OCI-LY7 (cell line): ENCODE measurements around the gene SCN4B. TPM values are rescaled to one million over a fixed set of nuclear protein-coding genes. Genes with fewer than 3 reads are reported as not detected.

Experiments
- BruUV-seq: library from RNA; stranded (reverse); fragments of 400-500 nt; replicated peaks from 2 replicates; lab custom pipeline; 2021; lab: Mats Ljungman, UMichigan
- CTCF ChIA-PET: fragments of 300-600 bp; sonication (Branson Sonifier 250); formaldehyde crosslinking; loops from one replicate; lab custom pipeline; 2022; ENCODE audit warnings: antibody characterized with exemption; ENCODE audit not compliant: unreplicated experiment; lab: Charles Lee
- POLR2A ChIA-PET: fragments of 300-600 bp; sonication (Branson Sonifier 250); formaldehyde crosslinking; loops from one replicate; lab custom pipeline; 2022; ENCODE audit warnings: antibody characterized with exemption; lab: Charles Lee
- DNase-seq: peaks from one replicate; pipeline ENCODE4 v3.0.0-alpha.2; 2015; ENCODE audit warnings: low spot score
- H2AFZ ChIP-seq: fragments of 200-600 bp; sonication (generic), shearing (Covaris generic); 2 replicates; pipeline ENCODE4 v1.6.1; 2014; ENCODE audit warnings: mild to moderate bottlenecking, antibody characterized with exemption, low read length, moderate library complexity
- H3K27ac ChIP-seq: fragments of 200-600 bp; sonication (generic); 2 replicates; pipeline ENCODE4 v1.5.1; 2014; ENCODE audit warnings: mixed run types, low read depth, mild to moderate bottlenecking, moderate library complexity, low read length, inconsistent platforms; ENCODE audit not compliant: poor library complexity, severe bottlenecking
- H3K36me3 ChIP-seq: fragments of 200-600 bp; sonication (generic); 2 replicates; pipeline ENCODE4 v1.6.1; 2014; ENCODE audit warnings: mild to moderate bottlenecking, antibody characterized with exemption, low read length, moderate library complexity, mixed read lengths; ENCODE audit not compliant: insufficient read depth
- H3K4me1 ChIP-seq: fragments of 200-600 bp; sonication (generic); 2 replicates; pipeline ENCODE4 v1.5.1; 2014; ENCODE audit warnings: mild to moderate bottlenecking, low read length; ENCODE audit not compliant: insufficient read depth, poor library complexity, severe bottlenecking
- H3K4me2 ChIP-seq: fragments of 200-600 bp; sonication (generic); 2 replicates; pipeline ENCODE4 v1.6.1; 2014; ENCODE audit warnings: mild to moderate bottlenecking, low read length
- H3K4me3 ChIP-seq: fragments of 200-600 bp; sonication (generic); 2 replicates; pipeline ENCODE4 v1.5.1; 2014; ENCODE audit warnings: mild to moderate bottlenecking, low read depth, low read length; ENCODE audit not compliant: poor library complexity, severe bottlenecking
- H3K79me2 ChIP-seq: fragments of 200-600 bp; sonication (generic); 2 replicates; pipeline ENCODE4 v1.6.1; 2016; ENCODE audit warnings: low read depth, mild to moderate bottlenecking, low read length, moderate library complexity, mixed read lengths; ENCODE audit not compliant: insufficient read depth
- H3K9me2 ChIP-seq: fragments of 200-600 bp; sonication (generic); 2 replicates; pipeline ENCODE4 v1.6.1; 2016; ENCODE audit warnings: mild to moderate bottlenecking, low read length, mixed read lengths; ENCODE audit not compliant: insufficient read depth
- H3K9me3 ChIP-seq: fragments of 200-600 bp; sonication (generic); 2 replicates; pipeline ENCODE4 v1.6.1; 2014; ENCODE audit warnings: mild to moderate bottlenecking, mixed run types, low read length, mixed read lengths
- H4K20me1 ChIP-seq: fragments of 200-600 bp; sonication (generic); 2 replicates; pipeline ENCODE4 v1.6.1; 2014; ENCODE audit warnings: mild to moderate bottlenecking, antibody characterized with exemption, low read length, moderate library complexity, mixed read lengths; ENCODE audit not compliant: insufficient read depth
- EZH2phosphoT487 ChIP-seq: fragments of 200-600 bp; sonication (generic); IDR thresholded peaks from 2 replicates; pipeline ENCODE4 v1.6.1; 2018; ENCODE audit warnings: low read depth, borderline replicate concordance, mild to moderate bottlenecking, mixed run types, antibody characterized with exemption, low read length, moderate library complexity, mixed read lengths
- intact Hi-C: fragments of 100-400 bp; cut with micrococcal nuclease; formaldehyde crosslinking; loops from one replicate; pipeline ENCODE4 v1.10.0; 2022; ENCODE audit not compliant: unreplicated experiment
- total RNA-seq, 2 experiments: library from RNA; depleted of rRNA in 1 of 2; stranded (reverse); fragments of >200 nt in 1 of 2; shearing (Covaris generic) in 1 of 2; gene quantifications; 2 replicates each; pipeline ENCODE4 v1.2.3, GENCODE V29; 2014 to 2022
- TF ChIP-seq, protein P1 (sequence below): fragments of 200-600 bp; sonication (generic); conservative IDR thresholded peaks from 2 replicates; pipeline ENCODE4 v1.5.1; 2014; ENCODE audit warnings: mild to moderate bottlenecking, antibody characterized with exemption, low read length, moderate library complexity, mixed read lengths

The SCN4B gene
- total RNA-seq, 2 experiments from 2014 or later: not detected

DNA sequence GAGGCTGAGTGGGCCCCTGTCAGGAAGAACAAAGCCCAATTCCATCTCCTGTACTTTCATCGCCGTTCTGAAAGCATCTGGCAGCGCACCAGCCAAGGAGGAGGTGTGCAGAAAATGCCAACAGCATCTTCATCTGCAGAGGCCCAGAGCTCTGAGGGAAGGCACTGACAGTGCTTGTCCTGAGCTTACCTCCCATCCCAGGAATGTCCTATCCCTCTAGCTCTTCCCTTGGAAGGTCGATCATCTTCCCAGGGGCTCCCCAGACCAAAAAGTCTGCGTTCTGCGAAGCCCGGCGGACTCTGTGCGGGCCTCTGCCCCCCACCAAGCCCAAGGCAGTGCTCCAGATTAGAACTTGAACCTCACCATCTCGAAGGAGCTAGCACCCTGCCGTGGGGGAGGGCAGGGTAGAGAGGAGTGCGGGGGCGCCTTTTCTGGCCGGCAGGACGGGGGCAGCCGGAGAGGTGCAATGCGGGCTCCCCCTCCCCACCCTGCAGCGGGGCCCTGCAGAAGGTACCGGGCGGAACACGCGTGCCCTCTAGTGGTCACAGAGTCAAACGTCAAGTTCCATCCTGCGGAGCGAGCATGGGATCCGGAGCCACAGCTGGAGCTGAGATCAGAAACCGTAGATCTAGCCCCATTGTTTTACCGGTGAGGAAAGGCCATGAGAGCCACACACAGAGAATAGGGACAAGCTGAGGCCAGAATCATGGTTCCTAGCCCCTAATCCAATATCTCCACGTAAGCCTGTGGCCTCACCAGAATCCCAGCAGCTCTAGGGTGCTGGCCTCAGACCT is 18.8 kb upstream of the SCN4B start:
- TF ChIP-seq, protein P1, sequence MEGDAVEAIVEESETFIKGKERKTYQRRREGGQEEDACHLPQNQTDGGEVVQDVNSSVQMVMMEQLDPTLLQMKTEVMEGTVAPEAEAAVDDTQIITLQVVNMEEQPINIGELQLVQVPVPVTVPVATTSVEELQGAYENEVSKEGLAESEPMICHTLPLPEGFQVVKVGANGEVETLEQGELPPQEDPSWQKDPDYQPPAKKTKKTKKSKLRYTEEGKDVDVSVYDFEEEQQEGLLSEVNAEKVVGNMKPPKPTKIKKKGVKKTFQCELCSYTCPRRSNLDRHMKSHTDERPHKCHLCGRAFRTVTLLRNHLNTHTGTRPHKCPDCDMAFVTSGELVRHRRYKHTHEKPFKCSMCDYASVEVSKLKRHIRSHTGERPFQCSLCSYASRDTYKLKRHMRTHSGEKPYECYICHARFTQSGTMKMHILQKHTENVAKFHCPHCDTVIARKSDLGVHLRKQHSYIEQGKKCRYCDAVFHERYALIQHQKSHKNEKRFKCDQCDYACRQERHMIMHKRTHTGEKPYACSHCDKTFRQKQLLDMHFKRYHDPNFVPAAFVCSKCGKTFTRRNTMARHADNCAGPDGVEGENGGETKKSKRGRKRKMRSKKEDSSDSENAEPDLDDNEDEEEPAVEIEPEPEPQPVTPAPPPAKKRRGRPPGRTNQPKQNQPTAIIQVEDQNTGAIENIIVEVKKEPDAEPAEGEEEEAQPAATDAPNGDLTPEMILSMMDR: peak; percentile 89
- no peak for TF ChIP-seq EZH2phosphoT487
- Histone ChIP-seq H3K36me3 (no peaks in the 10 kb centered on the region), H3K4me1 (peaks cover 8% of the 10 kb centered on the region), H4K20me1 (no peaks in the 10 kb centered on the region), H3K9me3 (no peaks in the 10 kb centered on the region), H3K79me2 (no peaks in the 10 kb centered on the region), H3K4me2 (peak overlapping the region; percentile 13; the same call in 1 of the 2 replicates), H3K4me3 (no peak overlapping the region), H3K27ac (no peak overlapping the region), H2AFZ (peak overlapping the region; percentile 3; the same call in 1 of the 2 replicates), H3K9me2 (no peaks in the 10 kb centered on the region)
- BruUV-seq: no TSS peak
- DNase-seq: peak; percentile 76
- POLR2A ChIA-PET: interaction anchor here (0.6 to 1.2 kb wide), 3 partner anchors 9 to 607 kb away, joined by 3 read pairs; no protein-coding TSS in a partner anchor
- intact Hi-C loops: loop anchor here (1.0 to 10.0 kb wide), 2 partner anchors 26 to 357 kb away; no protein-coding TSS in a partner anchor
- CTCF ChIA-PET: interaction anchor here (0.6 to 2.0 kb wide), 6 partner anchors 9 to 225 kb away, joined by 3 to 14 read pairs (median 4); no protein-coding TSS in a partner anchor

GRCh38 chr11:118170882-118171268 is 18.3 kb upstream of the SCN4B start:
- intact Hi-C loops: loop anchor here (1.0 to 10.0 kb wide), 2 partner anchors 26 to 356 kb away; no protein-coding TSS in a partner anchor
- Histone ChIP-seq H3K79me2 (no peaks in the 10 kb centered on the region), H3K4me2 (no peak overlapping the region), H4K20me1 (no peaks in the 10 kb centered on the region), H3K4me3 (no peak overlapping the region), H2AFZ (no peak overlapping the region), H3K27ac (no peak overlapping the region), H3K9me2 (no peaks in the 10 kb centered on the region), H3K36me3 (no peaks in the 10 kb centered on the region), H3K9me3 (no peaks in the 10 kb centered on the region), H3K4me1 (peaks cover 2% of the 10 kb centered on the region)
- DNase-seq: no peak
- no TSS peak for BruUV-seq
- POLR2A ChIA-PET: interaction anchor here (0.6 to 1.2 kb wide), 2 partner anchors 10 to 607 kb away, joined by 3 read pairs; no protein-coding TSS in a partner anchor
- TF ChIP-seq, protein P1: no peak
- TF ChIP-seq EZH2phosphoT487: no peak
- CTCF ChIA-PET: interaction anchor here (0.7 to 2.0 kb wide), 4 partner anchors 10 to 97 kb away, joined by 3 to 14 read pairs (median 4); no protein-coding TSS in a partner anchor
